Stimulated activated CD8-positive, alpha-beta memory T cell treated with anti-CD3 and anti-CD28 coated beads, Interleukin-7, amount 100 ng/mL, for 4 hours (primary cell): ENCODE measurements around the gene RNU1-3.
"Not testable (repeated sequence)": the region's sequence is repeated elsewhere in the genome, so short reads cannot be mapped to it uniquely, and the experiment has no call there.

ENCODE experiments used
- DNase-seq, 2 donors: peaks; one replicate each; pipeline ENCODE4 v3.0.0-alpha.2; 2020; ENCODE audit warnings: low read depth in 2 of 2

Gene RNU1-3

GRCh38 chr1:16656574-16656973 lies 10.2 kb downstream of the RNU1-3 start:
- not testable (repeated sequence) for DNase-seq

GRCh38 chr1:16651560-16651959 lies 15.2 kb downstream of the RNU1-3 start:
- DNase-seq = not testable (repeated sequence)

- not testable (repeated sequence) for DNase-seq
Measured at GRCh38 chr1:16649960-16650359, 16.8 kb downstream of the RNU1-3 start.

GRCh38 chr1:16649390-16649789 lies 17.4 kb downstream of the RNU1-3 start:
- DNase-seq = not testable (repeated sequence)

GRCh38 chr1:16648756-16649155 lies 18.0 kb downstream of the RNU1-3 start:
- DNase-seq = not testable (repeated sequence)

- DNase-seq = not testable (repeated sequence)
Measured at GRCh38 chr1:16648250-16648649, 18.5 kb downstream of the RNU1-3 start.

- DNase-seq = not testable (repeated sequence)
Measured at GRCh38 chr1:16647179-16648176, 19.3 kb downstream of the RNU1-3 start.

GRCh38 chr1:16646716-16647115 lies 20.0 kb downstream of the RNU1-3 start:
- DNase-seq = not testable (repeated sequence)

GRCh38 chr1:16646061-16646664 lies 20.6 kb downstream of the RNU1-3 start:
- not testable (repeated sequence) for DNase-seq

GRCh38 chr1:16645271-16646060 lies 21.3 kb downstream of the RNU1-3 start:
- not testable (repeated sequence) for DNase-seq

- DNase-seq = peak; percentile 94 to 99
Measured at GRCh38 chr1:16644482-16645270, 22.1 kb downstream of the RNU1-3 start.

GRCh38 chr1:16644193-16644481 lies 22.6 kb downstream of the RNU1-3 start:
- DNase-seq = no peak

GRCh38 chr1:16643476-16644192 lies 23.1 kb downstream of the RNU1-3 start:
- not testable (repeated sequence) for DNase-seq

GRCh38 chr1:16643001-16643411 lies 23.7 kb downstream of the RNU1-3 start:
- not testable (repeated sequence) for DNase-seq

GRCh38 chr1:16642025-16642966 lies 24.5 kb downstream of the RNU1-3 start:
- DNase-seq = not testable (repeated sequence)

- DNase-seq = not testable (repeated sequence)
Measured at GRCh38 chr1:16641159-16641975, 25.4 kb downstream of the RNU1-3 start.

GRCh38 chr1:16639091-16640031 lies 27.4 kb downstream of the RNU1-3 start:
- DNase-seq = not testable (repeated sequence)
